Stimulated activated CD4-positive, alpha-beta T cell treated with anti-CD3 and anti-CD28 coated beads, Interleukin-15, amount 100 ng/mL, for 24 hours (primary cell): Measurements from ENCODE around the gene F12.

Source experiments
- DNase-seq: peaks from one replicate; pipeline ENCODE4 v3.0.0-alpha.2; 2020

The F12 gene

GRCh38 chr5:177410575-177410974 is 1.2 kb upstream of the F12 start:
- DNase-seq, result no peak

DNA sequence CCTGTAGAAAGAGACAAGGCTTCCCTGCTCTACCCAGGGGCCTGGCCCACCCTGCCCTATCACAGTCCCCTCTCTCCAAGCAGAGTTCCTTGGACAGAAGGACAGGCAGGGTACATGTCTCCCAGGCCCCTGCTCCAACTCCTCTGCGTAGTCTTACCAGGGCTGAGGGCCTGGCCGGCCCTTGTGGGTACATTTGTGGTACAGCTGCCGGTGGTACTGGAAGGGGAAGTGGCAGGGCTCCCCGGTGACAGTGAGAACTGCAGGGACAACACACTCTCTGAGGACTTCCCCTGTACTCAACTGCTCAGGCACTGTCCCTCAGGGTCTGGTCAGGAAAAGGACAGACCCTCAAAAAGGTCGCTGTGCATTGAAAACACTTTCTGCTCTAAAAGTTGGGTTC is 3.6 kb downstream of the F12 start:
- no peak for DNase-seq

DNA sequence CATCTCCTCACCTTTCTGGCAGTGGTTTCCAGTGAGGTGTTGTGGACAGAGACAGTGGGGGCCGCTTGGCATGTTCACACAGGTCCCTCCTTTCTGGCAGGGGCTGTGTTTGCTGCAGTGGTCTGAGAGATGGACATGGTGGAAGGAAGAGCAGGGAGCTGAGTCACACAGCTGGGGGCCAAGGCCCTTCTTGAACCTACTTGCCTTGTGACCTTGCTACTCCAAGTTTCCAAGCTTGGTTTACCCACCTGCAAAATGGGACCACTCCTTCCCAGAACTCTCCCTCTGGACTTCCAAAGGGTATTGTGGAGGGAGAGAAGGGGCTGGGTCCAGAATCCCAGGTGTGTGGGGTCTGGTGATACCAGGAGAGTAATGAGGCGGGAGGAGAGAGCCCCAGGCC is 4.1 kb downstream of the F12 start:
- DNase-seq, result no peak

GRCh38 chr5:177404641-177405179 is 4.7 kb downstream of the F12 start:
- DNase-seq, result no peak

DNA sequence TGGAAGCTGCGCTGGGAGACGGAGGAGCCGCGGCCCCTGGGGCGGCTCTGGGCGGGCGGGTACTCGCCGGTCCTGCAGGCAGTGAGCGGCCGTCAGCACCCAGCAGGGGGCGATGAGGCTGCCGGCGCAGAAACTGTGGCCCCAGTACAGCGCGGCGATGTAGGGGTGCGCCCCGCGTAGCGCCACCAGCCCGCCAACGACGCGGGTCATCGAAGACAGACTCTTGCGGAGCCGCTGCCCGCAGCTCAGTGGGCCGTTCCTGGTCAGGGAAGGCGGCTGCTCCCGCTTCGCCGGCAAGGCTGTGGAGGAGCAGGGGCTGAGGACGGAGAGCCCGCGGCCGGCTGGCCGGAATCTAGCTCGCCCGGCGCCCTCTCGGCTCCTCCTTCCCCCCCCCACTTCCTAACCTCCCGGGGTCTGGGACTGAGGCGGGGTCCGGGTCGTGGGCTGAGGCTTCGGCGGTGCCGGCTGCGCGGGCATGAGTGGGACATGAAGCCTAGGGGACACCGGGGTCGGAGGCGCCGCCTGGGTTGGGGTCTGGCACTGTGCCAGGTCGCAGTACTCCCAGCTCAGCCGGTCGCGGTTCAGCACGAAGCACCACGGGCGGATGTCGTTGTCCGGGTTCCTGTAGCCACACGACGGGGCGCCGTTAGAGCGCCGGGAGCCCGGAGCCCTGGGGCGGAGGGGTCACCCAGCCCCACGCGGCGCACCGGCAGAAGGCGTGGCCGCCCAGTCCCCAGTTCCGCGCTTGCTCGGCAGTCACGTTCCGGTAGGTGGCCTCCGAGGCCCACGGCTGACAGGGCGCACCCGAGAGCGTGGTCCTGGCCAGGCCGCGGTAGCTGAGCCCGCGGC is 5.3 kb downstream of the F12 start:
- DNase-seq, result peak; percentile 91

DNA sequence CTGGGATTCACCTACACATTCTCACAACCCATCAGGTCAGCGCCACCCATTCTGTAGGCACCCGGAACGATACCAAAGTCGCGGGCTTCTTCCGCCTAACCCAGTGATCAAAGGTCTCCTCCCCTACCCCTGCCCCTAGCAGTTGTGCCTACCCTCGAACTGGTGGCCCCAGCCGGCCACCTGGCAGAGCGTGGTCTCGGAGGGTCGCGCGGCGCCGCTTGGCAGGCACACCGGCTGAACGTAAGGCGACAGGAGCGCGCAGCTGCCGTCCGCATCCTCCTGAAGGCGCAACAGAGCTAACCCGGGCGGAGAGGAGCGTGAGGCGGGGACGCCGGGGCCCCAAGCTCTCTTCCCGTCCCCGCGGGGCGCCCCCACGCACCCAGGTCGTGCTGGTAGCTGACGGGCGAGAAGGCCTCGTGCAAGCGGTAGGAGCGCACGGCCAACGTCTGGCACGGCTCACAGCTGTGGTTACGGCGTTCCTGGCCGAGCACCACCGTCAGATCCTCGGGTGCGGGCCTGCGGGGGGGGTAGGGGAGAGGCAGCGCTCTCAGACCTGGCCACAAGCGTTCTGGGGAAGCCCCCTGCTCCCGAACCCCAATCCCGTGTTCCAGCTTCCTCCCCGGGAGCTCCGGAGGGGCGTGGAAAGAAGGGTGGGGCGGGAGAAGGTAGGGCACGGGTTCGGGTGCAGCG is 6.1 kb downstream of the F12 start:
- DNase-seq, result peak; percentile 63

DNA sequence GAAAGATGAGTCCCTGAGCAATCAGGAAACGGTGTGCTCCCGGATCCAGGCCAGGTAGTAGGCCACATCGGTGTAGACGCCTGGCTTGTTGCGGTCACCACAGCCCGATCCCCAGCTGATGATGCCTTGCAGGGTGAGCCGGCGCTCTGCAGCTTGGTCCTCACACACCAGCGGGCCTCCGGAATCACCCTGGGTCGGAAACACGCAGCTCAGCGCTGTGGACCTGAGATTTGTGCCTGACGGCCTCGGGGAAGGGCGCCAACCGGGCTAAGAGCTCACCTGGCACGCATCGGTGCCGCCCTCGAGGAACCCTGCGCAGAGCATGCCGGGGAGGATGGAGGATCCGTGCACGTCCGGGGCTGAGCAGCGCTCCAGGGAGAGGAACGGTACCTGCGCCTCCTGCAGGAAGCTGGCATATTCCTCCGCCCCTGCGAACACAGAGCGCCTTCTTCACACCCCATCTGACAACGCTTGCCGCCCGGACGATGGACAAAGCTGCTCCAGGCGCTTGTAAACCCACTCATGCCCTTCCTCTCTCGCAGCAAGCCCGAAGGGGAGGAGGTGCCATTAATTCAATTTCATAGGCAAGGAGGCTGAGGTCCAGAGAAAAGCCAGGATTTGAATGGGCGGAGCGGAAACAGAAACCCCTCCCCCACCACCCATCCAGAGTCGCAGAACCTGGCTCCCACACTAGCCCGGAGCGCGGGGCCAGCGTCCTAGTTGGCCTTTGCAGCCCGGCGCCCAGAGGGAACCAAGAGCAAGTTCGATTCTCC is 6.9 kb downstream of the F12 start:
- DNase-seq, result peak; percentile 85

DNA sequence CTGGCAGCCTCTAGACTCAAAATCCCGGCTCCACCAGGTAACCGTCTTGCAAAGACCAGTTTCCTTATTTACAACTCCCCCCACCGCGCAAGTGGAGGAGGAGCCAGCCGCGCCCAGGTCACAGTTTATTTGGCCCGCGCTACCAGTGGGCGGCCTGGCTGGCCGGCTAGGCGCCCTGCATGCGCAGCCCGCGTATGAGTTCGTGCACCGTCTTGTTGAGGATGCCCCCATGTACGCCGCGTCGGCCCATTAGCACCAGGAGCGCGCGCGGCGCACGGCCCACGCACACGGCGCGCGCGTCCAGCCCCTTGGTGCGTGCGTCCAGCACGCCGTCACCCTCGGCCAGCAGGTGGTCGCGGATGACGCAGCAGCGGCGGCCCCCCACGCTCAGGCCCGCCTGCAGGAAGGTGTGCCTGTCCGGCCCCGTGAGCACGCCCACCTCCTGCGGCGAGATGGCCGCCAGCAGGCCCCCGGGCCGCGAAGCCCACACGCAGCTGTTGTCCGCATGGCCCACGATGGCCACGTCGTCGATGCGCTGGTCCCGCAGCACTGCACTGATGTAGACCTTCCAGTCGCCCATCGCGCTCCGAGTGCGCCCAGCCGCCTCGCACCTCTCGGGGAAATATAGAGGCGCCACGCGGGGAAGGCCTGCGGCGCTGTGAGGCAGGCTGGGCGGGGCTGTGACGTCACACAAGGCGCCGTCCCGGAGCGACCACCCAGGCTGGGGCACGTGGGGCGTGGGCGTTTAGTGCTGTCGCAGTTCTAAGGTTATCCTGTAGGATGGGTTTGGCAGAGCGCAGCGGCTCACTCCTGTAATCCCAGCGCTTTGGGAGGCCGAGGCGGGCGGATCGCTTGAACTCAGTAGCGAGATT is 9.1 kb downstream of the F12 start, which contains the start of gene PFN3:
TSS of gene PFN3 (minus strand) at position 665 of the 872 bp plus-strand sequence. CDS start at position 580, 85 bp downstream.
- peak; percentile 19 for DNase-seq

DNA sequence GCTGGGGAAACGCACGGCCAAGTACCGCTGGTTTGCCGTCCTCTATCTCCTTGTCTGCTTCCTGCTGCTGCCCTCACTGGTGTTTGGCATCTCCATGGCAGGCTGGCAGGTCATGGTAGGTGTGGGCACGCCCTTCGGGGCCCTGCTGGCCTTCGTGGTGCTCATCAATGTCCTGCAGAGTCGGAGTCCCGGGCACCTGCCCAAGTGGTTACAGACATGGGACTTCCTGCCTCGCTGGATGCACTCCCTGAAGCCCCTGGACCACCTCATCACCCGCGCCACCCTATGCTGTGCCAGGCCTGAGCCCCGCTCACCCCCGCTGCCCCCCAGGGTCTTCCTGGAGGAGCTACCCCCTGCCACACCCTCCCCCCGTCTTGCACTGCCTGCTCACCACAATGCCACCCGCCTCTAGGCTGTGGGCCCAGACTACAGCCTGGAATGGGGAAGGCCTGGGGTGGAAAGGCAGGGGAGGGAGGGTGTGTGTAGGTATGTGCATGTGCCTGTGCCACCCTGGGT is 11.4 kb downstream of the F12 start:
- DNase-seq, result no peak

DNA sequence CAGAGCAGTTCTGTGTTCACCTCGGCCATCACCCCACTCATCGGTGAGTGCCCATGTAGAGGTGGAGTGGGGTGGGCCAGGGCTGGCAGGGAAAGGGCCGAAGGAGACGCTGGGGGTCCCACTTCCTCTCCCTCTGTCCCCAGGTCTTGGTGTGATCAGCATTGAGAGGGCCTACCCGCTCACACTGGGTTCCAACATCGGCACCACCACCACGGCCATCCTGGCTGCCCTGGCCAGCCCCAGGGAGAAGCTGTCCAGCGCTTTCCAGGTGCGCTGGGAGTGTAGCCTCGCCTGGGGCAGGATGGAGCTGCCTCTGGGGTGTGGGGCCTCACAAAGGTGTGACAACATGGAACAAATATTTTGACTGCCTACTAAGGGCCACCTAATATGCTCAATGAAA is 12.6 kb downstream of the F12 start:
- DNase-seq, result no peak

DNA sequence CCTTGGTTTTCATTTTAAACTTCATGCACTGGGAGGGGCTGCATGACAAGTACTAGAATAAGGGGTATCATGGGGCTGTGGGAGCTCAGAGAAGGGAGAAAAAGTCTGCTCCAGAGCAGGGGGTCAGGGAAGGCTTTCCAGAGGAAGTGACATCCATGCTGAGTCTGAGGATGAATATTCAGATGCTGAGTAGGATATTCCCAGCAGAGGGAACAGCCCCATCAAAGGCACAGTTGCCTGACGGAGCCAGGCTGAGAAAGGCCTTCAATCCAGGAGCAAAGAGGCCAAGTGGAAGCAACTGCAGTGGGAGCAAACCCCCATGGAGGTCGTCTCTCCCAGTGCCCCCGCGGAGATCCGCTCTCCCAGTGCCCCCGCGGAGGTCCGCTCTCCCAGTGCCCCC is 13.3 kb downstream of the F12 start:
- DNase-seq, result no peak

DNA sequence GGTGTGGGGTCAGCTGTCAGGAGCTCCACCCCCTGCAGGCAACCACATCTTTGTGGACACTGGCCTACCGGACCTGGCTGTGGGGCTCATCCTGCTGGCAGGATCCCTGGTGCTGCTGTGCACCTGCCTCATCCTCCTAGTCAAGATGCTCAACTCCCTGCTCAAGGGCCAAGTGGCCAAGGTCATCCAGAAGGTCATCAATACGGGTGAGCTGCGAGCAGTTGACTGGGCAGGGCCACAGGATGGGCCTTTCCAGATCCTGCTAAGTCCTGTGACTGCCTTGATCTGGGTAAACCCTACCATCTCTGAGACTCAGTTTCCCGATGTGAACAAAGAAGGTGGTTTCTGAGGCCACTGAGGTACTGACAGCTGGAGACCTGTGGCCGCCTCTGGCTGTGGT is 15.4 kb downstream of the F12 start:
- DNase-seq, result no peak

DNA sequence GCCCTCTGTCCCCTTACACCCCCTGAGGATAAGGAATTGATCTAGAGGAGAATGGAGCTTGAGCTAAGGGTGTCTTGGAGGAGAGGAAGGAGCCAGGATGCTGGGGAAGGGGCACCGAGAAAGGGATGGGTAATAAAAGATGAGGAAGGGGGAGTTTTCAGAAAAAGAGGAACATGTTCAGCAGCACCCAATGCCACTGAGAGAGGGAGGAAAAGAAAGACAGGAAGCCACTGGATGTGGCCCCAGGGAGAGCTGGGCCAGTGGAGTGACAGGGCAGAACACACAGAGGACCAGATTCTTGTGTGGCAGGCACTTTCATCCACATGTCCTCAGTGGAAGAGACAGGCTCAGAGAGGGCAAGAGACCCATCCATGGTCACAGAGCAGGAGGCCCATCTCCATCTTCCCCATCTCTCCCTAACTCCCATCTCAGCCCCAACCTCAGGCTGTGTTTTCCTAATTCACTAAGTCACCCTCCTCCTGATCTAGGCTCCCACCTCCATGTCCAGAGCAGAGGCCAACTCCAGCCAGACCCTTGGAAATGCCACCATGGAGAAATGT is 16.1 kb downstream of the F12 start:
- DNase-seq, result no peak

GRCh38 chr5:177392765-177393164 is 16.6 kb downstream of the F12 start:
- no peak for DNase-seq

DNA sequence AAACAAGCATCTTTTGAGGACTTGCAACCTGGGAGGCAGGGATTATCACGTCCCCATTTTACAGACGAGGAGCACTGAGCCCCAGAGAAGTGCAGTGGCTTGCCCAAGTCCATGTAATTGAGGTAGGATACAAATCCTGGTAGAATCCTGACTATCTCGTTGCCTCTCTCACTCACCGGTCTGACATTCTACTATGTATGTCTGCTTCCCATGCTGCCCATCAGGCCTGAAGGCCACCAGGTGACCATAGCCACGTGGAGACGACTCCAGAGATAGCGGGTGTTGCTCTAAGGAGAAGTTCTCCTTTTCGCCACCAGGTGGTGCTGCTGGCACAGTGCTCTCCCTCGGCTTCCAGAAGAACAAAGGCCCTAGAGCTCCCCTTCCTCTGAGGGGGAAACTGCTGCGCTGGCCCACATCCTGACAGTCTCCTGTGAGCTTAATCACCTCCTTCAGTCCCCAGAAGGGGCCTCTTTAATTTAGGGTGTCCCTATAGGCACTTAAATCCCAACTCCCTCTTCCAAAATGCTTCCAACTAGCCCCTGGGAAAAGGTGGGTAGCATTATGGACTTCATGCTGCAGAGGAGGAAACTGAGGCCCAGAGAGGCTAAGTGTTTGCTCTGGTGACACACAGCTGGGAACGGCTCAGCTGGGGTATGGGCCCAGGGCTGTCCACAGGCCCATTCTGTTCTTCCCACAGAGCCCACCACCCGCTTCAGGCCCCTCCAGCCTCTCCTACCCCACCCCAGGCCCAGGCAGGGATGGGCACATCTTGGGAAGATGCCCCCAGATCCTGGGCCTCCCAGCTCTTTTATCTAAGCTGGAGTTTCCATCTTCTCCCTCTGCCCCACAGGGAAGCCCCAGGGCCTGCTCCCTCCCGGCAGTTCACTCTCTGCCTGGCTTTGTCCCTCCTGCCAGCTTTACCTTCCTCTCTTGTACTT is 18.7 kb downstream of the F12 start:
- peak; percentile 92 for DNase-seq

GRCh38 chr5:177389241-177390169 is 19.9 kb downstream of the F12 start:
- DNase-seq, result peak; percentile 62

GRCh38 chr5:177388521-177389052 is 20.8 kb downstream of the F12 start:
- no peak for DNase-seq

DNA sequence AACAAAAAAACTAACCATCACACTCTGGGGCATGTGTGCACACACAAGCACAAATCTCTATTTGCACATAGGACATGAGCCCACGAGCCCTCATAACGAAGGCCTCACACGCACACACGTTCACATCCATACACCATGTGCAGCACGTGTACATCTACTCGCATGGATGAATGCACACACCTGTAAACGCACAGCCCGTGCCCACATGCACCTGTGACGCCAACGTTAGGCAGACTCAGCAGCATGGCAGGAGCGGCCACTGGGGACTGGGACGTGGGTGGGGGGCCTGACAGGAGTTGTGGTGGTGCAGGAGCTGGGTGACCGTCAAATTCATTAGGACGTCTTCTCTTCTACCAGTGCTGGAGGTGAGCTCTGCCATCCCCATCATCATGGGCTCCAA is 22.0 kb downstream of the F12 start:
- DNase-seq, result no peak

- no peak for DNase-seq
Observed at GRCh38 chr5:177386542-177386941, 22.8 kb downstream of the F12 start.
